Transverse colon (tissue), 3 donors: ENCODE results near the gene UCK2.

Source experiments
- EP300 ChIP-seq: sonication (generic); formaldehyde crosslinking; IDR thresholded peaks from one replicate; pipeline ENCODE4 v1.6.1; 2017; ENCODE audit warnings: antibody characterized with exemption, low read depth
- POLR2A ChIP-seq: fragments of 450-650 bp; IDR thresholded peaks from one replicate; pipeline ENCODE4 v1.6.1; 2016; ENCODE audit warnings: antibody characterized with exemption, mild to moderate bottlenecking, moderate library complexity
- TF ChIP-seq, protein P1 (sequence below), 5 experiments: fragments of 200-600 bp in 3 of 5; fragments of 450-650 bp in 2 of 5; sonication (generic) in 3 of 5; IDR thresholded peaks; 1 replicate in 2 of 5; 2 replicates in 3 of 5; pipeline ENCODE4 v1.5.1; 2016 to 2017; ENCODE audit warnings: antibody characterized with exemption in 5 of 5, inconsistent platforms in 3 of 5, mild to moderate bottlenecking in 2 of 5, moderate library complexity in 1 of 5

DNA sequence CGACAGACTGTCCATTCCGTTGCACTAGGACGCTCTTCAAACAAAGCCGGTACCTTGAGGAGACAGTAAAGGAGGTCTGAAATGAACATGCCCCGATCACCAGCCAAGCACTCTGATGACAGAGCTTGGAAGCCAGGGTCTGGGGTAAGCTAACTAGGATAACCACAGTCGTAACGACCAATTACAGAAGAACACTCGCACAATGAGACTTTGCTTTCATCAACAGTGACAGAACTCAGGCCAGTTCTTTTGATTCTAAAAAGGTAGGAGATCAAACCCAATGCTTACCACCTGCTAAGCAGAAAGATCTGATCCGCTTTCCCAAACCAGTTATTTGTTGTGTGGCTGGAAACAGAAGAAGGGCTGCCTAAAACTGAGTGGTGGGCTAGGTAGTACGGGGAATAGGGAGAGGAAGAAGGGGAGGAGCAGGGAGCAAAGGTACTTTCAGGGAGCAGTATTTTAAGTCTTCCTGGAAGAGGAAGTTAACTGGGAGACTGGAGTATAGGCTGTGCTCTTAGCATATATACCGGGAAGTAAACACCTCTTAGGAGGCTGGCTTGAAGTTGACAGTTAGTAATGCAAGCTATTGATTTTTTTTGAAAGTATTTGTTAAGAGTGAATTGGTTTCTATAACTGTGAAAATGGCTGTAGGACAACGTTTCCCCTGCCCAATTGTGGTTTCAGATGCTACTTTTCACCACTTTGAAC, 38.4 kb downstream of the UCK2 start:
- TF ChIP-seq, protein P1, sequence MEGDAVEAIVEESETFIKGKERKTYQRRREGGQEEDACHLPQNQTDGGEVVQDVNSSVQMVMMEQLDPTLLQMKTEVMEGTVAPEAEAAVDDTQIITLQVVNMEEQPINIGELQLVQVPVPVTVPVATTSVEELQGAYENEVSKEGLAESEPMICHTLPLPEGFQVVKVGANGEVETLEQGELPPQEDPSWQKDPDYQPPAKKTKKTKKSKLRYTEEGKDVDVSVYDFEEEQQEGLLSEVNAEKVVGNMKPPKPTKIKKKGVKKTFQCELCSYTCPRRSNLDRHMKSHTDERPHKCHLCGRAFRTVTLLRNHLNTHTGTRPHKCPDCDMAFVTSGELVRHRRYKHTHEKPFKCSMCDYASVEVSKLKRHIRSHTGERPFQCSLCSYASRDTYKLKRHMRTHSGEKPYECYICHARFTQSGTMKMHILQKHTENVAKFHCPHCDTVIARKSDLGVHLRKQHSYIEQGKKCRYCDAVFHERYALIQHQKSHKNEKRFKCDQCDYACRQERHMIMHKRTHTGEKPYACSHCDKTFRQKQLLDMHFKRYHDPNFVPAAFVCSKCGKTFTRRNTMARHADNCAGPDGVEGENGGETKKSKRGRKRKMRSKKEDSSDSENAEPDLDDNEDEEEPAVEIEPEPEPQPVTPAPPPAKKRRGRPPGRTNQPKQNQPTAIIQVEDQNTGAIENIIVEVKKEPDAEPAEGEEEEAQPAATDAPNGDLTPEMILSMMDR (IDR thresholded peaks at IDR 0.05) = no peak
- TF ChIP-seq POLR2A (no peak), EP300 (no peak)
